Measurements from ENCODE around the gene PCP4.

GRCh38 chr21:39915881-39916280 is 48.6 kb downstream of the PCP4 start:
- TF ChIP-seq, protein P1, sequence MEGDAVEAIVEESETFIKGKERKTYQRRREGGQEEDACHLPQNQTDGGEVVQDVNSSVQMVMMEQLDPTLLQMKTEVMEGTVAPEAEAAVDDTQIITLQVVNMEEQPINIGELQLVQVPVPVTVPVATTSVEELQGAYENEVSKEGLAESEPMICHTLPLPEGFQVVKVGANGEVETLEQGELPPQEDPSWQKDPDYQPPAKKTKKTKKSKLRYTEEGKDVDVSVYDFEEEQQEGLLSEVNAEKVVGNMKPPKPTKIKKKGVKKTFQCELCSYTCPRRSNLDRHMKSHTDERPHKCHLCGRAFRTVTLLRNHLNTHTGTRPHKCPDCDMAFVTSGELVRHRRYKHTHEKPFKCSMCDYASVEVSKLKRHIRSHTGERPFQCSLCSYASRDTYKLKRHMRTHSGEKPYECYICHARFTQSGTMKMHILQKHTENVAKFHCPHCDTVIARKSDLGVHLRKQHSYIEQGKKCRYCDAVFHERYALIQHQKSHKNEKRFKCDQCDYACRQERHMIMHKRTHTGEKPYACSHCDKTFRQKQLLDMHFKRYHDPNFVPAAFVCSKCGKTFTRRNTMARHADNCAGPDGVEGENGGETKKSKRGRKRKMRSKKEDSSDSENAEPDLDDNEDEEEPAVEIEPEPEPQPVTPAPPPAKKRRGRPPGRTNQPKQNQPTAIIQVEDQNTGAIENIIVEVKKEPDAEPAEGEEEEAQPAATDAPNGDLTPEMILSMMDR (IDR thresholded peaks at IDR 0.05), result no peak
- TF ChIP-seq SP1 (CRISPR knock-in tag; conservative IDR thresholded peaks at IDR 0.05), result no peak
- no peak for TF ChIP-seq ZNF232 (CRISPR knock-in tag; IDR thresholded peaks at IDR 0.05)
- TF ChIP-seq CBFB (CRISPR knock-in tag; IDR thresholded peaks at IDR 0.05; ENCODE audit: low read depth), result no peak
- no peak for TF ChIP-seq ESRRA (CRISPR knock-in tag; IDR thresholded peaks at IDR 0.05; ENCODE audit: borderline replicate concordance)
- TF ChIP-seq, protein P2, sequence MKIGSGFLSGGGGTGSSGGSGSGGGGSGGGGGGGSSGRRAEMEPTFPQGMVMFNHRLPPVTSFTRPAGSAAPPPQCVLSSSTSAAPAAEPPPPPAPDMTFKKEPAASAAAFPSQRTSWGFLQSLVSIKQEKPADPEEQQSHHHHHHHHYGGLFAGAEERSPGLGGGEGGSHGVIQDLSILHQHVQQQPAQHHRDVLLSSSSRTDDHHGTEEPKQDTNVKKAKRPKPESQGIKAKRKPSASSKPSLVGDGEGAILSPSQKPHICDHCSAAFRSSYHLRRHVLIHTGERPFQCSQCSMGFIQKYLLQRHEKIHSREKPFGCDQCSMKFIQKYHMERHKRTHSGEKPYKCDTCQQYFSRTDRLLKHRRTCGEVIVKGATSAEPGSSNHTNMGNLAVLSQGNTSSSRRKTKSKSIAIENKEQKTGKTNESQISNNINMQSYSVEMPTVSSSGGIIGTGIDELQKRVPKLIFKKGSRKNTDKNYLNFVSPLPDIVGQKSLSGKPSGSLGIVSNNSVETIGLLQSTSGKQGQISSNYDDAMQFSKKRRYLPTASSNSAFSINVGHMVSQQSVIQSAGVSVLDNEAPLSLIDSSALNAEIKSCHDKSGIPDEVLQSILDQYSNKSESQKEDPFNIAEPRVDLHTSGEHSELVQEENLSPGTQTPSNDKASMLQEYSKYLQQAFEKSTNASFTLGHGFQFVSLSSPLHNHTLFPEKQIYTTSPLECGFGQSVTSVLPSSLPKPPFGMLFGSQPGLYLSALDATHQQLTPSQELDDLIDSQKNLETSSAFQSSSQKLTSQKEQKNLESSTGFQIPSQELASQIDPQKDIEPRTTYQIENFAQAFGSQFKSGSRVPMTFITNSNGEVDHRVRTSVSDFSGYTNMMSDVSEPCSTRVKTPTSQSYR (CRISPR knock-in tag; IDR thresholded peaks at IDR 0.05), result no peak
- TF ChIP-seq, protein P3, sequence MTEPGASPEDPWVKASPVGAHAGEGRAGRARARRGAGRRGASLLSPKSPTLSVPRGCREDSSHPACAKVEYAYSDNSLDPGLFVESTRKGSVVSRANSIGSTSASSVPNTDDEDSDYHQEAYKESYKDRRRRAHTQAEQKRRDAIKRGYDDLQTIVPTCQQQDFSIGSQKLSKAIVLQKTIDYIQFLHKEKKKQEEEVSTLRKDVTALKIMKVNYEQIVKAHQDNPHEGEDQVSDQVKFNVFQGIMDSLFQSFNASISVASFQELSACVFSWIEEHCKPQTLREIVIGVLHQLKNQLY (CRISPR knock-in tag; IDR thresholded peaks at IDR 0.05), result no peak
- no peak for TF ChIP-seq NR2C2 (CRISPR knock-in tag; IDR thresholded peaks at IDR 0.05)
